OCI-LY1 (cell line): ENCODE data around the gene ZNF76.

Source experiments
- EZH2 ChIP-seq: fragments of 200-600 bp; sonication (generic), shearing (Covaris generic); IDR thresholded peaks from 2 replicates; pipeline ENCODE4 v1.8.0; 2017; ENCODE audit warnings: borderline replicate concordance, mixed run types, mild to moderate bottlenecking, antibody characterized with exemption, low read length, moderate library complexity, mixed read lengths
- TF ChIP-seq, protein P1 (sequence below): fragments of 200-600 bp; sonication (generic), shearing (Covaris generic); IDR thresholded peaks from 2 replicates; pipeline ENCODE4 v1.5.1; 2017; ENCODE audit warnings: mild to moderate bottlenecking, antibody characterized with exemption, low read length, moderate library complexity, mixed read lengths

GRCh38 chr6:35299674-35300073 lies 40.1 kb downstream of the ZNF76 start:
- TF ChIP-seq, protein P1, sequence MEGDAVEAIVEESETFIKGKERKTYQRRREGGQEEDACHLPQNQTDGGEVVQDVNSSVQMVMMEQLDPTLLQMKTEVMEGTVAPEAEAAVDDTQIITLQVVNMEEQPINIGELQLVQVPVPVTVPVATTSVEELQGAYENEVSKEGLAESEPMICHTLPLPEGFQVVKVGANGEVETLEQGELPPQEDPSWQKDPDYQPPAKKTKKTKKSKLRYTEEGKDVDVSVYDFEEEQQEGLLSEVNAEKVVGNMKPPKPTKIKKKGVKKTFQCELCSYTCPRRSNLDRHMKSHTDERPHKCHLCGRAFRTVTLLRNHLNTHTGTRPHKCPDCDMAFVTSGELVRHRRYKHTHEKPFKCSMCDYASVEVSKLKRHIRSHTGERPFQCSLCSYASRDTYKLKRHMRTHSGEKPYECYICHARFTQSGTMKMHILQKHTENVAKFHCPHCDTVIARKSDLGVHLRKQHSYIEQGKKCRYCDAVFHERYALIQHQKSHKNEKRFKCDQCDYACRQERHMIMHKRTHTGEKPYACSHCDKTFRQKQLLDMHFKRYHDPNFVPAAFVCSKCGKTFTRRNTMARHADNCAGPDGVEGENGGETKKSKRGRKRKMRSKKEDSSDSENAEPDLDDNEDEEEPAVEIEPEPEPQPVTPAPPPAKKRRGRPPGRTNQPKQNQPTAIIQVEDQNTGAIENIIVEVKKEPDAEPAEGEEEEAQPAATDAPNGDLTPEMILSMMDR: no peak
- no peak for TF ChIP-seq EZH2
